GM18870 (cell line): ENCODE measurements around the gene FAM227B.

Source experiments
- ATAC-seq: cut with Tn5 transposase; IDR thresholded peaks from one replicate; pipeline ENCODE4 v1.9.1; 2021; ENCODE audit warnings: moderate library complexity; ENCODE audit not compliant: unreplicated experiment

Gene FAM227B

GRCh38 chr15:49303003-49303402 is 317.6 kb downstream of the FAM227B start:
- no peak for ATAC-seq

- no peak for ATAC-seq
Observed at GRCh38 chr15:49301562-49301961, 319.1 kb downstream of the FAM227B start.

- ATAC-seq, result no peak
Observed at GRCh38 chr15:49300856-49301255, 319.8 kb downstream of the FAM227B start.

GRCh38 chr15:49297584-49297983 is 323.0 kb downstream of the FAM227B start:
- ATAC-seq, result no peak

- ATAC-seq, result no peak
Observed at GRCh38 chr15:49296258-49296657, 324.4 kb downstream of the FAM227B start.

- ATAC-seq, result no peak
Observed at GRCh38 chr15:49293941-49294340, 326.7 kb downstream of the FAM227B start.

GRCh38 chr15:49290191-49290590 is 330.4 kb downstream of the FAM227B start:
- no peak for ATAC-seq

GRCh38 chr15:49288391-49288790 is 332.2 kb downstream of the FAM227B start:
- no peak for ATAC-seq

GRCh38 chr15:49287481-49287880 is 333.1 kb downstream of the FAM227B start:
- no peak for ATAC-seq

- ATAC-seq, result no peak
Observed at GRCh38 chr15:49286649-49287404, 333.8 kb downstream of the FAM227B start.

GRCh38 chr15:49282366-49282765 is 338.3 kb downstream of the FAM227B start:
- ATAC-seq, result no peak

GRCh38 chr15:49279521-49280456 is 340.8 kb downstream of the FAM227B start:
- no peak for ATAC-seq

- no peak for ATAC-seq
Observed at GRCh38 chr15:49278751-49279150, 341.9 kb downstream of the FAM227B start.
